ENCODE results near the gene ZBTB3.
"Not testable (repeated sequence)": the region's sequence is repeated elsewhere in the genome, so short reads cannot be mapped to it uniquely, and the experiment has no call there.

The ZBTB3 gene

DNA sequence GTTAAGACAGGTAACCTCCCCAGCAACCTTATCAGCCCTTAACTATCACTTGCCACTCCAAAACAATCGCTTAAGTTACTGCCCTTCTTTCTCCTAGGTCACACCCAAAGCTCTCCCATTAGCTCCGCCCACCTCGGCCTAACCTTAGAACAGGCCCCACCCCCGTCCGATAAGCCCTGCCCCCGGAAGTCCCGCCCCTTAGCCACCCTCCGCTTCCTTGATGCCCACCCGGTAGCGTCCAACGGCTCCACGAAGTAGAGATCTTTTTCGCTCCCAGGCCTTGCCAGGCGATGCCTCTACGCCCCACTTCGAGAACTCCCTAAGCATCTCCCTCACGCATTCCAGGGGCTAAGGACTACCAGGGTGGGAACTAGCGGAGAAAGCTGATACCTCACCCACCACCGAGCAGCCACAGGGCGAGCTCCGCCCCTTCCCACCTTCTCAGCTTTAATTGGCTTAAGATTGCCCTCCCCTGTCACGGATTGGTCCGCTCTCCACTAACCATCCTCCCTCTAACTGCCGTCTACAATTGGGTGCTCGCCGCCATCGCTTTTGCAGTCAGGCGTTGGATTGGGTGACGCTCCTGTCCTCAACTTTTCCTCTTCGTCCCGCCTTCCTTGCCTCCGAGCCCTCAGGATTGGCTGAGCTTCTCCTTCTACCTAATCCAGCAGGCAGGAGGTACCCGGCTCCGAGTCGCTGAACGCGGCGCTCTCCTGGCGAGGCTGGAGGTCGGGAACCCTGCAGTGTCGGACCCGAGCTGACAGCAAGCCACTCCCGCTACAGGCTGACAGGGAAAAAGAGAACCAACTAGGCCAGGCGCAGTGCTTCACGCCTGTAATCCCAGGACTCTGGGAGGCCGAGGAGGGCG, at the start of gene ZBTB3:
TSS of gene ZBTB3 (minus strand) at position 425 of the 868 bp plus-strand sequence. CDS start 496 bp downstream, outside the sequence.
- peak; percentile 99 for DNase-seq

DNA sequence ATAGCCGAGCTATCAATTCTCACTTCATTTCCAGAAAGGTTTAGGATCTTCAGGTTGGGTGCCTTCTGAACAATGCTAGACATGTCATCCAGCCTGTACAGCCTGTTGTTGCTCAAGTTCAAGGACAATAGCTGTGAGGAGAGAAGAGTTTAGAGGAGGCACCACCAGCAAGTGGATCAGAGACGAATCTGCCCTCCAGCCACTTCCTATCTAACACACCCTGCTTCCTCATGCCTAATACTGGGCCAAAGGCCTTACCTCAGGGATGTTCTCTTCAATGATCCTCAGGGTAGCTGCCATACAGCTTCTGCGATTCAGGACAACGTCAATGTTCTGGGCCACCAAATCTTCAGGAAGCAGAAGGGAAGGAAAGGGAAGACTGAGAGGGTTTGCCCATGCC, 47.1 kb upstream of the ZBTB3 start:
- DNase-seq: no peak

DNA sequence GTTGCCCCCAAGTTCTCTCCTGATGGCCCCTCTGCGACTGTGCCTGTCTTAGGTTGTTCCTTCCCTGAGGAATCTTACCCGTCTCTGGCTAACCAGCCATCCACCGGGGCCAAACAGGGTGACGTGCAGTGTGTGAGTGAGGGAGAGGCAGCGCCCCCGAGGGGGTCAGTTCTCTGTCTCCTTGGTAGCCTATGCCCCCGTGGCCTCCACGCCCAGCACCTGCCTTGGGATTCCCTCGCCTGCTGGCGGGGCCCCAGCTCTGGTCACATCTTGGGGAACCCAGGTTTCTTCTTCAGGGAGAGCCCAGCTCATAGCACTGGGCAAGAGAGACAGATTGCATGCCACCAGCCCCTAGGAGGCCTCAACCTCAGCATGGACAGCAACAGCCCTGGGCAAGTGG, 45.5 kb upstream of the ZBTB3 start:
- DNase-seq: no peak

DNA sequence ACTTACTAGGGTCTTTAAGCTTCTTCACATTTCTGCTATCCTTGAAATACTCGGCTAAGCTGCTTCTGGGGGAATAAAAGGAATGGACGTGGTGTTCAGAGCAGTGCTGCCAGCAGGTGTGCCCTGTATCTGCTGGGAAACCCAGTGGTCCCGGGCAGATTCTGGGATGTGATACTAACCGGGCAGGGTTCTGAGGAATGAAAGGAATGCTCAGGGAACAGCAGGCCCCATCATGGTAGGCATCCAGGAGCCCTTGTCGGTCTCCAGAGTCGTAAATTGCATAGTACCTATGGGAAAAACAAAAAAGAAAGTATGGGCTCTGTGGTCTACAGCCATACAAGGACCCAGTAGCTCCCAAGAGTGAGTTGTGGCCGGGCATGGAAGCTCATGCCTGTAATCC, 42.3 kb upstream of the ZBTB3 start:
- no peak for DNase-seq

DNA sequence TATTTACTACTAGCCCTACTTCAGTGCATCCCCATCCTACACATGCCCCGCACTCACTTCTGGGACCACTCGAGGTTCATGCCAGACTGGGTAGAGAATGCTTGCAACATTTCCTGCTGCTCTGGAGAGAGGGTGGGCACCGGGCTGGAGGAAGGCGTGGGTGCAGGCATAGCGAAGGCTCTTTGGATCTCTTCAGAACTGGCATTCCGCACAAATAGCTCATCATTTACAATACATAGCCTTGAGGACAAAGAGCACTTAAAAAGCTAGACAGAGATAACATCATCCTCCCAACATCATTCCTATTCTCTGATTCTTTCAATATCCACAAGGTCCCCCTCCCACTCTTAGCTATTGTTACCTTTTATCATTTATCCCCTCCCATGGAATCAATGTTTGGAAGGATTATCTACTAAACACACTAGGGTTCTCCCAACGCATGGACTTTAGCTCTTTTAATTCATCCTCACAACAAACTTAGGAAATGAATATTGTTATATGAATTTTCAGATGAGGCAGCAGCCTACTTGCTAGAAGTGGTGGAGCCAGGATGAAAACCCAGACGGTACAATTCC, 40.3 kb upstream of the ZBTB3 start:
- DNase-seq: no peak

DNA sequence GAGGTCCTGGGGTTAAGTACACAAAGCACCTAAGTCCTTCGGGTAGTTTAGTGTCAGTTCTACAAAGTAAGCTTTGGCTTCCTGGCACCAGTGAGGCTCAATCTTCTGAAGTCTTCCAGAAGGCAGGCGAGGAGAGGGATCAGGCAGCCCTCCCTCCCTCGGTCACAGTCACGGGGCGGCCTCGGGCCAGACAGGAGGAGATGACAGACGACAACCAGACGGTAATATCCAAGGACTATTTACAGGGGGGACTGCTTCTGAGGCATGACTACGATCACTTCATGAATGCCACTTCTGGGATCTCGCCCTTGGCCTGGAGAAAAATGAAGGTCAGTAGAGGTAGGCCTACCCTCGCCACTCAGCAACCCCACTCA, 38.2 kb upstream of the ZBTB3 start:
- no peak for DNase-seq

DNA sequence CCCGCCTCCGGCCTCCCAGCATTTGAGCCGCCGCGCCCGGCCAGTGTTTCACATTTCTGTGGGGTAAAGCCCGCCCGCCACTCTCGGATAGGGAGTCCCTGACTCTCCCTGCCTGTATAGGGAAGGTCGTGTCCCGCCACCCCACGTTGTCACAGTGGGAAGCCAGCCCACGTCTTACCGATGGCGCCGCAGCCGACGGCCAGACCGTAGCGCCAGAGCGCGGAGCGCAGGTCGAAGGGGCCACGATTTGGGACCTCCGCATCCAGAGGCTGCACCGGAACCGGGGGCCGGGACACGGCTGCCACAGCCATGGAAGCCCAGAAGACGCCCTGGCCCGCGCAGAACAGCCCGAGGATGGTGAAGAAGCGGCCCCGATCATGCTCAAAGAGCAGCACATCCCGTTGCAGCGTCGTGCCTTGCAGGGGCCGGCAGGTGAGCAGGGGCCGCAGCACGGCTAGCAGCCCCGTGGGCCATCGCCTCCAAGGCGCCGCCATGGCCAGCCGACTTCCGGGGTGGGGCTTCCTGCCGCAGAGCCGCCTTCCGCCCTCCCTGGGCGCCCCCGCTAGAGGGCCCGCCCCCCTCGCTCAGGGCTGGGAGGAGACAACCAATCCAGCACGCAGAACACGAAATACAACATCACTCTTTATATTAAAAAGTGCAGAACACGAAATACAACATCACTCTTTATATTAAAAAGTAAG, 37.7 kb upstream of the ZBTB3 start, which contains the start of gene TMEM223:
TSS of gene TMEM223 (minus strand) at position 506 of the 701 bp plus-strand sequence. CDS start at position 494, 12 bp downstream.
- peak; percentile 55 for DNase-seq

DNA sequence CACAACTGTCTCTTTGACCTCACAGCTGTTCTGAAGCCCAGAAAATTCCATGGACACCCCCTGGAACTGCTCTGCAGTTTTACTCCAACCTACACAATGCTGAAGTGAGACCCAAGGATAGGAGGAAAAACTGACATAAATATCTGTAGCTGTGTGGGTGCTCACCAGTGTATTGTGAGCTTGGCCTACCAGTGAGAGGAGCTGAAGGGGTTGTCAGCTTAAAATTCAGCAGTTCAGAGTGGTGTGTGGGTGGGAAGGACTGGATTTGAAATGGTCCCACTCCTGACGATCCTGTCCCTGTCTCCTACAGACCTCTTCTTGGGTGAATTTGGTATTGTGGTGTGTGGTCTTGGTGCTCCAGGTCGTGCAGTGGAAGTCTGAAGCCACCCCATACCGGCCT, 35.6 kb upstream of the ZBTB3 start:
- no peak for DNase-seq

DNA sequence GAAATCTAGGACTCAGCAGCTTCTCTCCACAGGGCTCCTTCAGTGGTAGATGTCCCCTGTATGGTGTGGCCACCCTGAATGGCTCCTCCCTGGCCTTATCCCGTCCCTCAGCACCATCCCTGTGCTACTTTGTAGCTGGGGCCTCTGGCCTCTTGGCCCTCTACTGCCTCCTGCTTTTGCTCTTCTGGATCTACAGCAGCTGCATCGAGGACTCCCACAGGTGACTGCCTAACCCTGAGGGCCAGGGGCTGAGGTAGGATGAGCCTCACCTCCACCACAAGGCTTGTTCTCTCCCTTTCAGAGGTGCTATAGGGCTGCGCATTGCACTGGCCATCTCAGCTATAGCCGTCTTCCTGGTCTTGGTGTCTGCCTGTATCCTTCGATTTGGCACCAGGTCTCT, 35.0 kb upstream of the ZBTB3 start:
- DNase-seq: no peak

DNA sequence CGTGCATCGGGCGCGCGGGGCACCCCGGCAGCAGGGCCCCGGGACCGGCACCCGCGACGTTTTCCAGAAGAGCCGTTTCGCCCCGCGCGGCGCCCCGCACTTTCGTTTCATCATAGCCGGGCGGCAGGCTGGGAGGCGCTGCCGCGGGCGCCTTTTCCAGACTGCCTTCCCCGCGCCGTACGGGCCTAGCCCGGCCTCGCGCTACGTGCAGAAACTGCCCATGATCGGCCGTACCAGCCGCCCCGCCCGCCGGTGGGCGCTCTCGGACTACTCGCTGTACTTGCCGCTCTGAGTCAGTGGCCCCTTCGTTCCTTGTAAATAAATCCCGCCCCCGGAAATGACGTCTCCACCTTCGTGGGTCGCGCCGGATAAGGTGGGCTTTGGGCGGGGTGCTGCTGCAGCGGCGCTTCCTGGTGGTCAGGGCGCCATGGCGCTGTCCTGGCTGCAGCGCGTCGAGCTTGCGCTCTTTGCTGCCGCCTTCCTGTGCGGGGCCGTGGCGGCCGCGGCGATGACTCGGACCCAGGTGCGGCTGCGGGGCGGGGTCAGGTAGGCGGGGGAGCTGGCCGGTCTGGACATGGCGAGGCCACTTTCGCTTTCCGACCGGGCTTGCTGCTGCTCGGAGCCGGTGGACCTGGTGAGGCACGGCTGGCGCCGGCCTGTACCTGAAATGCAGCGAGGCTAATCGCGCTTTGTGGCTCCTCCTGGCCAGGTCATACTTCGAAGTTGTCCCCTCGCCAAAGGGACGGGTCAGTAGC, 33.2 kb upstream of the ZBTB3 start, which contains the start of gene TMEM179B:
TSS of gene TMEM179B (plus strand) at position 398 of the 755 bp plus-strand sequence. CDS start at position 428, 30 bp downstream.
- DNase-seq: peak; percentile 94

DNA sequence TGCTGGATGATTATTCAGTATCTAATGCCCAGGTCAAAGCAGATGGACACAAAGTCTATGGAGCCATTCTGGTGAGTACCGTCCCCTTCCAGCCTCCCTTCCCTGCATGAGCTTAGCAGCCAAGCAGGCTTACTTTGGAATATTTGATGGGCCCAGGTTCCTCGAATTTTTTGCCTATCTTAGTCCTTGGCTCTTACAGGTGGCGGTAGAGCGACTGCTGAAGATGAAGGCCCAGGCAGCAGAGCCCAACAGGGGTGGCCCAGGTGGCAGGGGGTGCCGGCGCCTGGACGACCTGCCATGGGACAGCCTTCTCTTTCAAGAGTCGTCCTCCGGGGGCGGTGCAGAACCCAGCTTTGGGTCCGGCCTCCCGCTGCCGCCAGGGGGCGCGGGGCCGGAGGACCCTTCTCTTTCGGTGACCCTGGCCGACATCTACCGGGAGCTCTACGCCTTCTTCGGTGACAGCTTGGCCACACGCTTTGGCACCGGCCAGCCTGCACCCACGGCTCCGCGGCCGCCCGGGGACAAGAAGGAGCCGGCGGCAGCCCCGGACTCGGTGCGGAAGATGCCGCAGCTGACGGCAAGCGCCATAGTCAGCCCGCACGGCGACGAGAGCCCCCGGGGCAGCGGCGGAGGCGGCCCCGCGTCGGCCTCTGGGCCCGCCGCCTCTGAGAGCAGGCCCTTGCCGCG, 32.5 kb upstream of the ZBTB3 start:
- peak; percentile 66 for DNase-seq

DNA sequence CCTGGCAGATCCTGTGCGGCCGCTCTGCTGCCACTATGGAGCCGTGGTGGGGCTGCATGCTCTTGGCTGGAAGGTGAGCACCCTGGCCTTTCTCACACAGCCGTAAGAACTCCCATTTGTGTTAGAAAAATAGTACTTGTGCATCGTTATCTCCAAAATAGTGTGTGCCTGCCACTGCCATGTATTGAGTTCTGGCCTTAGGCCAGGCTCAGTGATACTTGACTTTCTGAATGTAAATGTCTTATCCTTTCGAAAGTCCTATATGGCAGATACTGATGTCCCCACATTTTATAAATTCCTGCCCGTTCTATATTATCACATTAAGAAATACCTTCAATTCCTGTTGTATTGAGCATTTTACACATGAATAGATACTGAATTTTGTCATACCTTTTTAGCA, 28.8 kb upstream of the ZBTB3 start:
- no peak for DNase-seq

DNA sequence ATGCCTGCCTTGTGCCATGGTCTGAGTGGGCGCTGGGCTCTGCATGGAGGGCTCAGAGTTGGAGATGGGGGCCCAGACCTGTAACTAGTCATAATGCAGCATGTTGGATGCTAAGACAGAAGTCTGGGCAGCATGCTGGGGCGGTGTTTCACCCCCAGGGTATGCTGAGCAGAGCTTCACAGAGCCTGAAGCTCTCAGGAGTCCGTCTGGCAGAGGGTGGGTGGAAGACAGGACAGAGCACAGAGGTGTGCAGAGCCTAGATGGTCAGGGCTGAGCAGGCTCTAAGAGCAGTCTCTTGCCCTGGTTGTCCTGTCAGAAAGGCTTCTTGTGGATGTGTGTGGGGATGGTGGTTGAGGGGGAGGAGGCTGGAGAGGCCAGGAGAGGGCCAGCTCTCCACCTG, 24.5 kb upstream of the ZBTB3 start:
- DNase-seq: no peak

DNA sequence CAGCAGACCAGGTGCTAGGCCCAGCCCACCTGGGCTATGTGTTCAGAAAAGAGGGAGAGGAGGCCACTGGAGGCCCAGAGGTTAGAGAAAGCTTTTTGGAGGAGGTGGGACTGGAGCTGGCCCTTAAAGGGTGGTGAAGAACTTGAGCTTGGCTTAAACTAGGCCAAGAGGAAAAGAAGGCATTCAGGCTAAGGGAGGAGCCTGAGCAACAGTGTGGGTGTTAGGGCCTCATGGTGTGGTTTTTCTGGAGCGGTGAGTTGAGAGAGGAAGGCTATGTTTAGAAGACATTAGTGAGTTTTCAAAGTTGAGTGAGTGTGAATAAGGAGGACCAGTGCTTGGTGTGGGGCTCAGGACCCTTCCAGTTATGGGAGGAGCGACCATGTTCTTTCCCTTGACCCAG, 23.4 kb upstream of the ZBTB3 start:
- DNase-seq: no peak

DNA sequence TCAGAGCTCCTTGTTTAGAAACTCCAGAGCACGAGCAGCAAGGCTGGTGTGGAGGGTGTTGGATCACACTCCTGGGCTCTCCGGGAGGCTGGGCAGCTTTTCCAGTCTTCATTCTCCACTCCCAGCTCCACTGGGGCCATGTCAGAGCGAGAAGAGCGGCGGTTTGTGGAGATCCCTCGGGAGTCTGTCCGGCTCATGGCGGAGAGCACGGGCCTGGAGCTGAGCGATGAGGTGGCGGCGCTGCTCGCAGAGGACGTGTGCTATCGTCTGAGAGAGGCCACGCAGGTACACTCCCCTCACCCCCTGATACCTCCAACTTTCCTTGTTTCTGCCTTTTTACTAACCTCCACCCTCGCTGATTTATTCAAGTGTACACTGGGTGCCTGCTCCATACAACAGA, 21.7 kb upstream of the ZBTB3 start:
- no peak for DNase-seq

DNA sequence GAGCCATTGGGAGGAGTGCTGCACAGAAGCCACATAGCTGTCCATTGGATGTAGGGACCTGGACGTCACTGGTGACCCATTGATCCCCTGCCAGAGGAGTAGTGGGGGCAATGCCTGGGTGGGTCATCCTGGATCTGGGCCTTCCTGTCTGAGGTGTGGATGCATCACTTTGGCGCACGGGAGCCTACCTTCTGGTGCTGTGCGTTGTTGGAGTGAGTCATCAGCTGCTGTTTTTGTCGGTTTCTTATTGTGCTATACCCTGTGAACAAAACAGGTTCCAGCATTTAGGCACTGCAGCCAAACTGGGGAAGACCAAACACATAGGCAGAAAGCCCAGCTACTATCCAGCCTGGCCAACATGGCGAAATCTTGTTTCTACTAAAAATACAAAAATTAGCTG, 20.4 kb upstream of the ZBTB3 start:
- no peak for DNase-seq

DNA sequence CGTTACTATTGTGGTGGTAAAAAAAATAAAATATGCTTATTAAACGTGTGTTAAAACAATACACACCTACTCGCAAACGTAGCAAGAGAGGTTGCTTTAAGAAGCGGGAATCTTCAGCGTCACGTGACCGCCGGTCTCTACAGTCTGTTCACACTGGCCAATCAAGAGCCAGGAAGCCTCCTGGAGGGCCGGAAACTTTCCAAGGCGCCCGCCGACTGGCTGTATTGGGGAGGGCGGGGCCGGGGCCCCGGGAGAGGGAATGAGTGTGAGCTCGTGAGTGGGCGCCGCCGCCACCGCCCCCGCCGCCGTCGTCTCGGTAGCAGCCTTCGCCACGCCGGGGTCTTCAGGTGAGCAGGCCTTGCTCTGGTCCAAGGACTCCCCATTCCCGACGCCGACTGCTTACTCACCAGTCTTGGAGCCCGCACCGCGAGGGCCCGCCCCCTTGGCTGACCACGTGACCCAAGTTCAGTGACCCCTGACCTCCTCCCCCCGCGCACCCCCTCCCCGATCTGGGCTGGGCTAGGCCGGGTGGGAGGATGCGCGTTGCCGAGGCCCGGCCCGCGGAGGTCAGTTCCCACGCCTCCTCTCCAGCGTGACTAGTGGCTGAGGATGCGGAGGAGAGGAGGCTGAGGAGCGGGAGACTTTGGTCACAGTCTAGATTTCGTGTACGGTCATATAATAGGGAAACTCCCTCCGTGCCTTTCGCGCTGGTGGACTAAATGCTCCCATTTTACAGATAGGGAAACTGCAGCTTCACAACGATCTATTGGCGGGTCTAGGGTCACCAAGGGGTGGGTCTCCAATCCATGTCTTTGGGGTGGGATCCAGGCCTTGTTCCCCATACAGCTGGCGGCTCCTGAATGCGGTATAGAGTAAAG, 17.4 kb upstream of the ZBTB3 start, which contains the start of gene TAF6L:
TSS of gene TAF6L (plus strand) at position 253 of the 878 bp plus-strand sequence. CDS start 4,388 bp downstream, outside the sequence.
- DNase-seq: peak; percentile 95

DNA sequence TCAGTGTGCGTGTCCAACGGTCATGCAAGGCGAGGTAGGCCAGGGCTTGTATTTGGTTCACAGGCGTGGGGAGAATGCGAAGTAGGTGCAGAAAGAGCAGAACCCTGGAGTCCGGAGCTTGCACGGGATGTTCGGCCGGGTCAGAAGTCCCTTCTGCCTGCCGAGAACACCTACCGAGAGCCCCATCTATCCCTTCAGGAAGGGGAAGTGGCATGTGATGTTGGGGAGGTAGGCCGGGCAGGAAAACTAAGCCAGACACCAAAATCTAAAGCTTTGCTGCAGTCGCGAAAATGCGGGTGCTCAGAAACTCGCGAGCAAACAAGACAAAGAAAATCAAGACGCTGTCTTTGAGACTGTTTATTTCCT, 16.8 kb upstream of the ZBTB3 start:
- peak; percentile 31 for DNase-seq

DNA sequence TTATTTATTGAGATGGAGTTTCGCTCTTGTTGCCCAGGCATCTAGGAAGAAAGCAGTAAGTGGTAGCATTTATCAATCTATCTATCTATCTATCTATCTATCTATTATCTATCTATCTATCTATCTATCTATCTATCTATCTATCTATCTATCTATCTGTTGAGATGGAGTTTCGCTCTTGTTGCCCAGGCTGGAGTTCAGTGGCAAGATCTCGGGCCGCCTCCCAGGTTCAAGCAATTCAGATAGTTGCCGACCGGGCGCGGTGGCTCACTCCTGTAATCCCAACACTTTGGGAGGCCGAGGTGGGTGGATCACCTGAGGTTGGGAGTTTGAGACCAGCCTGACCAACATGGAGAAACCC, 6.9 kb upstream of the ZBTB3 start:
- not testable (repeated sequence) for DNase-seq

DNA sequence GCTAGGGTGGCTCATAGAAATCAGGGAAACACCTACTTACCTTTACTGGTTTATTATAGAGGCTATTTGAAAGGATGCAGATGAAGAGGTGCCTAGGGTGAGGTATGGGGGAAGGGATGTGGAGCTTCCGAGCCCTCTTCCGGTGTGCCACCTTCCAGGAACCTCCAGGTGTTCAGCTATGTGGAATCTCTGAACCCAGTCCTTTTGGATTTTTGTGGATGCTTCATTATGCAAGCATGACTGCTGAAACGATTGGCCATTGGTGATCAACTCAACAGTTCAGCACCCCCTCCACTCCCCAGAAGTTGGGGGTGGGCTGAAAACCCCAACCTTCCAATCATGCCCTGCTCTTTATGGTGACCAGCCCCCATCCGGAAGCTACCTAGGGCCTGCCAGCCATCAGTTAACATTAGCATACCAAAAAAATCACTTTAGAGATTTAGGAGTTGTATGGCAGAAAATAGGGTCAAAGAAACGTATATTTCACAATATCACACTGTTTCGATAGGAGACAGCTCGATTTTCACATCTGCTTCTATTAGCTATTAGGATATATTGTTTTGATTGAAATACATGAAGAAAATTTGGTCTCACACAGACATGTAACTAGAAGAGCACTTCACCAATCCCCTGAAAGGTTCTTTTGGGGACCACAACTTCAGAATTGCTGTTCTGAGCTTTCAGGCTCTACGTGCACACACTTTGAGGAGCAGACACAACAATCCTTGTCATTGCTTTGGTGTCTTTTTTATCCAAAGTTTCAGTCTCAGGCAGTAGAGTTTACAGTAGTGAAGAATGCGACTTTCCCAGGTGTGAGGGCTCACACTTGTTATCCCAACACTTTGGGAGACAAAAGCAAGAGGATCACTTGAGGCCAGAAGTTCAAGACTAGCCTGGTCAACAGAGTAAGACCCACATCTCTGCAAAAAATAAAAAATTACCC, 4.2 kb upstream of the ZBTB3 start:
- DNase-seq: no peak

Measured in DMS153 (cell line).